Duodenal mucosa (tissue), 2 donors: ENCODE data around the gene B3GNT4.

Experiments
- H3K27ac ChIP-seq: one replicate; pipeline ENCODE4 v1.7.0; 2013; ENCODE audit warnings: low read depth, low read length
- H3K27me3 ChIP-seq, 2 donors: one replicate each; pipeline ENCODE4 v1.7.0; 2013; ENCODE audit warnings: low read length in 2 of 2, control low read depth in 1 of 2; ENCODE audit not compliant: insufficient read depth in 2 of 2, control insufficient read depth in 1 of 2
- H3K36me3 ChIP-seq, 2 donors: one replicate each; pipeline ENCODE4 v1.7.0; 2013; ENCODE audit warnings: low read length in 2 of 2, control low read depth in 1 of 2; ENCODE audit not compliant: insufficient read depth in 2 of 2, control insufficient read depth in 1 of 2
- H3K4me1 ChIP-seq, 2 donors: one replicate each; pipeline ENCODE4 v1.7.0; 2013; ENCODE audit warnings: low read length in 2 of 2, control low read depth in 1 of 2; ENCODE audit not compliant: insufficient read depth in 2 of 2, control insufficient read depth in 1 of 2
- H3K4me3 ChIP-seq, 2 donors: one replicate each; pipeline ENCODE4 v1.7.0; 2013; ENCODE audit warnings: low read length in 2 of 2, low read depth in 1 of 2
- H3K9ac ChIP-seq, 2 donors: one replicate each; pipeline ENCODE4 v1.7.0; 2013; ENCODE audit warnings: low read length in 2 of 2, low read depth in 1 of 2
- H3K9me3 ChIP-seq, 2 donors: one replicate each; pipeline ENCODE4 v1.7.0; 2013; ENCODE audit warnings: low read length in 2 of 2, control low read depth in 1 of 2; ENCODE audit not compliant: control insufficient read depth in 1 of 2

B3GNT4 gene

DNA sequence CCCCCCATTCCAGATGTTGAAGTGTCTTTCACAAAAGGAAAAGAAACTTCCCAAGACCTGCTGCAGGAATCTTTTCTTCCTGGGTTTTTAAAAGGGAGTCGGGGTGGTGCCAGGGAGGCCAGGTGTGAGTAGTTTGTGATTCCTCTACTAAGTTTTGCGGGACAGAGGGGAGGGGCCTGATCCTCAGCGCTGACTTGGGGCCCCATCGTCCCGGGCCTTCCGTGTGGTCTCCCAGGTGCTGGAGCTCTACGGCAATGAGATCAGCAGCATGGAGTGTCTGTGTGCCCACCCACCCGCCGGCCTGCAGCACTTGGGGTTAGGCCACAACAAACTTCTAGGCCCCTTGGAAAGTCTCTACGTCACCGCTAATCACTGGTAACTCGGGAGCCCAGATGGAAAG is 16.0 kb upstream of the B3GNT4 start:
- H3K9ac ChIP-seq, result no peak overlapping the region
- no peak overlapping the region for H3K4me3 ChIP-seq
- H3K27me3 ChIP-seq, result no peaks in the 10 kb centered on the region
- peaks cover 0 to 2% of the 10 kb centered on the region in 2 donors for H3K4me1 ChIP-seq
- no peaks in the 10 kb centered on the region for H3K9me3 ChIP-seq
- no peak overlapping the region for H3K27ac ChIP-seq
- H3K36me3 ChIP-seq, result no peaks in the 10 kb centered on the region

DNA sequence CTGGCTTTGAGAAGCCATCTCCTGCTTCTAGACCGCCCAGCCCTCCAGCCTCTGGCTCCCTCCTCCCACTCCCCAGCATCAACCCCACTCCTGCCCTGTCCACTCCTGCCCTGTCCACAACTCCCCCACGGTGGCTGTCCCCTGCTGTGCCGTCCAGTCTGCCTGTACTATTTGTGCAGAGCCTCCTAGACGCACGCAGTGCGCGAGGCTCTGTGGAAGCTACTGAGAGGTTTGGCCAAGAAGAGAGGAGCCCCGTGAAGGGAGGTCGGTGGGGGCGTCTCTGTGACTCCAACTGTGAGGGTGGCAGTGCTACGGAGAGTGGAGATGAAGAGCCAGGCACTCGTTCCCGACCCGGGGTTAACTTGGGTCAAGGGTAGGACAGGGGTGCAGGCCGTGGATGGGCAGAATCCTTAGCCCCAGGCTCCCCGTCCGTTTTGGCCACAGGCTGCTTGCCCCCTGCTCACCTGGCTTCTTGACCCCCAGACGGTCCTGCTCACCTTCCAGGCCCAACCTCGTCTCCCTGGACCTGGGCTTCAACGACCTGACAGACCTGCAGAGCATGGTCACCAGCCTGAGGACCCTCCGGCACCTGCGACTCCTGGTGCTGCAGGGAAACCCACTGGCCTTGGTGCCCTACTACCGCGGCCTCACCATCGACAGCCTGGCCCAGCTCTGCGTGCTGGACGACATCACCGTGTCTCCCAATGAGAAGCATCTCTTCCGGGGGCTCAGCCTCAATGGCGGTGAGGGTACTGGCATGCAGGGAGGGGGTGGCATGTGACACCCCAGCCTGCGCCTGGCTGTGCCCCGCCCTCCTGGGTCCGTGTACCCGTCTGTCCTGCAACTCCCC is 13.7 kb upstream of the B3GNT4 start:
- Histone ChIP-seq H3K9me3 (no peaks in the 10 kb centered on the region), H3K27me3 (no peaks in the 10 kb centered on the region), H3K27ac (no peak overlapping the region), H3K9ac (no peak overlapping the region), H3K4me1 (no peaks in the 10 kb centered on the region), H3K4me3 (no peak overlapping the region), H3K36me3 (no peaks in the 10 kb centered on the region)

DNA sequence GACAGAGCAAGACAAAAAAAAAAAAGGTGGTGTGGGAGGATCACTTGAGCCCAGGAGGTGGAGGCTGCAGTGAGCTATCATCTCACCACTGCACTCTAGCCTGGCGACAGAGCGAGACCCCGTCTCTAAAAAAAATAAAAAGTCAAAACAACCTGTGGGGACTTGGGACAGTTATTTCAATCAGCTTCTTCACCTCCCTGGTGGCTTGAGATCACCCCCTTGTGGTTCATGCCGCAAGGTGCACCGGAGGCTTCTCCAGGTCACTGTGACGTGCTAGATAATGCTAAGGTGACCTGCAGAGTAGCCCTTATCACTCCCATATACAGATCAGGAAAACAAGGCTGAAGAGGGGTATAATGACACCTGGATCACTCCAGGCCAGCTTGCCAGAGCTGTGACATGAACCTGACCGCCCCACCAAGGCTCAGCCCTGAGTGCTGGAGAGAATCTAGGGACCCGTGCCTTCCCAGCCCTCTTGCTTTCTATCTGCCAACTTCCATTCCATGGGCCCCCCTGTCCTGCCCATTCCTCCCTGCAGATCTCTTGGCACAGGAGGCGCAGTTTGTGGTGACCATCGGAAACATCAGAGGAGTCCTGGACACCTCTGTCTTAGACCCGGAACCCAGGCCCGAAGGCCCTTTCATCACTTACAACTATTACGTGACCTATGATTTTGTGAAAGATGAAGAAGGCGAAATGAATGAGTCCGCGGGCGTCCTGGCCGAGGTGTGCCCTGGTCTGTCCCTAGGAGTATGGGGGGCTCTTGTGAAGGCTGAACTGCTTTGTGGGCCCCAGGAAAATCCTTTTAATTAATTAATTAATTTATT is 12.5 kb upstream of the B3GNT4 start:
- no peak overlapping the region for H3K27ac ChIP-seq
- H3K9ac ChIP-seq, result no peak overlapping the region
- no peaks in the 10 kb centered on the region for H3K27me3 ChIP-seq
- no peaks in the 10 kb centered on the region for H3K4me1 ChIP-seq
- no peaks in the 10 kb centered on the region for H3K9me3 ChIP-seq
- no peaks in the 10 kb centered on the region for H3K36me3 ChIP-seq
- H3K4me3 ChIP-seq, result no peak overlapping the region

DNA sequence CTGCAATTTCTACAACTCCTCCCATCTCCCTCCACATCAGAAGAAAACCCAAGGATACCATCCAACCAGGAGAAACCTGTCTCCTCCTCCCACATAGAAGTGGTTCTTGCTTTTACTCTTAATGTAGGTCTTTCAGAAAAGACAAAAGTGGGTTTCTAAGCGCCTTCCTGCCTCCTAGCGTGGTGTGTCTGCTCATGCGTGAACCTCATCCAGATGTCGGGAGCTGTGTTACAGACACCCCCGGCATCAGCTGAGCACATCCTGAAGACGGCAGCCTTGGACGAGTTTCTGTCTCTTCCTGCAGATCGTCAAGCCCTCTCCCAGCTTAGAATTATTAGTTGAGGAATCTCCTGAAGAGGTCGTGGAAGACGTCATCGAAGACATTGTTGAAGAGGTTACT is 11.1 kb upstream of the B3GNT4 start:
- H3K27me3 ChIP-seq, result no peaks in the 10 kb centered on the region
- no peaks in the 10 kb centered on the region for H3K4me1 ChIP-seq

DNA sequence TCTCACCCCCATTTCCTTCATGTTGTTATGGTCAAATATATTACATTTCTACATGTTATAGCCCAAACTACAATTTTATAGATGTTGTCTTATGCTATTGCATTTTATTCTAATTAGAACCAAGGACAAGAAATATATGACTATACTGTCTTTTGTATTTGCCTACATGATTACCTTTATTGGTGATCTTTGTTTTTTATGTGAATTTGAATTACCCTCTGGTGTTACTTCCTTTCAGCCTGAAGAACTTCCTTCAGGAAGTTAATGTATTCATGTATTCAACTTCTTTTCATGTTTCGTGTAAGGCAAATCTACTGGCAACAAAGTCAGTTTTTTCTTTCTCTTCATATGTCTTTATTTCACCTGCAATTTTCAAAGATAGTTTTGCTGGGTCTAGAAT is 8.7 kb upstream of the B3GNT4 start:
- Histone ChIP-seq H3K27ac (no peak overlapping the region), H3K4me1 (no peaks in the 10 kb centered on the region), H3K36me3 (no peaks in the 10 kb centered on the region), H3K27me3 (peaks cover 0 to 1% of the 10 kb centered on the region in 2 donors), H3K9me3 (no peaks in the 10 kb centered on the region), H3K9ac (no peak overlapping the region), H3K4me3 (no peak overlapping the region)

More for the DNA sequence above, 11.1 kb upstream of the B3GNT4 start:
- no peaks in the 10 kb centered on the region for H3K9me3 ChIP-seq
- H3K9ac ChIP-seq, result no peak overlapping the region
- H3K36me3 ChIP-seq, result no peaks in the 10 kb centered on the region
- H3K4me3 ChIP-seq, result no peak overlapping the region
- H3K27ac ChIP-seq, result no peak overlapping the region

DNA sequence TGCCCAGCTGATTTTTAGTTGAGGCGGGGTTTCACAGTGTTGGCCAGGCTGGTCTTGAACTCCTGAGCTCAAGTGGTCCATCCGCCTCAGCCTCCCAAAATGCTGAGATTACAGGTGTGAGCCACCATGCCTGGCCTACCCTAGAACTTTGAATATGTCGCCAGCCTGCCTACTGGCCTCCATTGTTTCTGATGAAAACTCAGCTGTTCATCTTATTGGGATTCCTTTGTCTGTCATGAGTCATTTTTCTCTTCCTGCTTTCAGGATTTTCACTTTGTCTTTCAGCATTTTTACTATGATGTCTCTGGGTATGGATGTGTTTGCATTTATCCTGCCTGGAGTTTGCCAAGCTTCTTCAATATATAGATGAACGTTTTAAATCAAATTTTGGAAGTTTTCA is 8.1 kb upstream of the B3GNT4 start:
- Histone ChIP-seq H3K9ac (no peak overlapping the region), H3K36me3 (no peaks in the 10 kb centered on the region), H3K4me3 (no peak overlapping the region), H3K4me1 (peaks cover 0 to 1% of the 10 kb centered on the region in 2 donors), H3K27ac (no peak overlapping the region), H3K27me3 (peaks cover 0 to 7% of the 10 kb centered on the region in 2 donors), H3K9me3 (no peaks in the 10 kb centered on the region)

DNA sequence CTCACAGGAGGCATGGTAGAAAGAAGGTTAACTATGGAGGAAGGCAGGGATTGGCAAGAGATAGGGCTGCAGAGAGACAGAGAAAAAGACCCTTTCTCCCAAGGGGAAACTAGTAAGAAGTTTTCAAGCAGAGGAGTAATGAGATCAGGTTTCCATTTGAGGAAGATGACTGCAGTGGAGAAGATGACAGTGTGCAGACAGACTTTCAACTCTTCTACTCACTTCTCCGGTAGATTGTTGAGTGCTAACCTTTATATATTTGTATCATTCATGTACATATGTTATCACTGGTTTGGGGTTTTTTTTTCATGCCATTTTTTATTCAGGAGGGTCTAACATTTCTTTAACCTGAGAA is 5.9 kb upstream of the B3GNT4 start:
- peaks cover 3 to 15% of the 10 kb centered on the region in 2 donors for H3K27me3 ChIP-seq
- no peaks in the 10 kb centered on the region for H3K36me3 ChIP-seq
- no peak overlapping the region for H3K4me3 ChIP-seq
- no peak overlapping the region for H3K27ac ChIP-seq
- H3K4me1 ChIP-seq, result peaks cover 3 to 6% of the 10 kb centered on the region in 2 donors
- no peak overlapping the region for H3K9ac ChIP-seq
- H3K9me3 ChIP-seq, result no peaks in the 10 kb centered on the region

DNA sequence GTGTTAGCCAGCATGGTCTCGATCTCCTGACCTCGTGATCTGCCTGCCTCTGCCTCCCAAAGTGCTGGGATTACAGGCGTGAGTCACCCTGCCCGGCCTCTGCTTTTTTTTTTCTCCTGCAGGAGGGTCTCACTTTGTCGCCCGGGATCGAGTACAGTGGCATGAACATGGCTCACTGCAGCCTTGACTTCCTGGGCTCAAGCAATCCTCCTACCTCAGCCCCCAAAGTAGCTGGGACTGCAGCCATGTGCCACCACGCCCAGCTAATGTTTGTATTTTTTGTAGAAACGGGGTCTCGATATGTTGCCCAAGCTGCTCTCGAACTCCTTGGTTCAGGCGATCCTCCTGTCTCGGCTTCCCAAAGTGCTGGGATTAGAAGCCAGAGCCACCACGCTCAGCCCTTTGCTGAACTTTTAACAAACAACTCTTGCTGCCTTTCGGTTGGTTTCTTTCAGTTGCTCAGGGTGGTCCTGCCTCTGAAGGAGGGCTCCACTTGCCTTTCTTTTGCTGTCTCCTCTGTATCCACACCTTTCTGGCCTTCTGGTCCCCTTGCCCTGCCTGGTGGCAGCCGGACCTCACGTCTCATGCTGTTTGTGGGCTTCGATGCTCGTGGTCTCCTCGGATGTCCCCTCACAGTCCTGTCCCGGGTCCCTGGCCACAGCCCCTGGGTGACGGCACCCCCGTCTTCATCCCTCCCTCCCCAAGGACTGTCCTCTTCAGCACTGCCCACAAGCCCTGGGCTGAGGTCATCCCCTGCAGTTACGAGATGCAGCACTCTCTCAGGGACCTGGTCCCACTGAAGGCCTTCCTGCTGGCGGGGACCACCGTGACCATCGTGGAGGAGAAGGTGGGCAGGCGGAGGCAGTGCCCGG is 3.8 kb upstream of the B3GNT4 start:
- no peak overlapping the region for H3K9ac ChIP-seq
- H3K4me1 ChIP-seq, result peaks cover 3 to 13% of the 10 kb centered on the region in 2 donors
- H3K36me3 ChIP-seq, result no peaks in the 10 kb centered on the region
- no peaks in the 10 kb centered on the region for H3K9me3 ChIP-seq
- H3K27ac ChIP-seq, result no peak overlapping the region
- peaks cover 12 to 21% of the 10 kb centered on the region in 2 donors for H3K27me3 ChIP-seq
- no peak overlapping the region for H3K4me3 ChIP-seq

DNA sequence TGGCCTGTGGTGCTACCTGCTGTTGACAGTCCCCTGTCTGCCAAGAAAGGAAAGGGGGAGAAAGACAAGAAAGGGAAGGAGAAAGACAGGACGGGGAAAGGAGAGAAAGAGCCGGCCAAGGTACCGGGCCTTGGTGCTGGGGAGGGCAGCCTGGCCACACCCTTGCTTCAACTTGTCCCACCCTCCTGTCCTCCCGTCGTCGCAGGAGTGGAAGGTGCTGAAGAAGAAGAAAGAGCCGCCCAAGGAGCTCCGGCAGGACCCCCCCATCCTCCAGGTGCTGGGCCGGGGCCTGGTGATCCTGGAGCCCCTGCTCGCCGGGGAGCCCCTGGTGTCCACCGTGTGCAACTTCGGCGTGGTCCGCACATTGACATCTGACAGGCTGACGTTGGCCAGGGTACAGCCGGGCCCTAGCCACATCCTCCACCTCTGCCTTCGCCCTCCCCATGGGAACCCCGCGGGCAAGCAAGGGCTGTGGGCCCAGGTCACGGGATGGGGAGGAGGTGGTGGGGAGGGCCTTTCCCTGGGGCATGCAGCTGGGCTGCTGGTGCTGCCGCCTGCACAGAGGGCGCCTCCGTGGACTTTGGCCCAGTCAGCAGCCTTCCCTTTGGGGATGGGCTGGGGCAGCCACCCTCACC is 2.9 kb upstream of the B3GNT4 start:
- Histone ChIP-seq H3K9me3 (no peaks in the 10 kb centered on the region), H3K27ac (no peak overlapping the region), H3K4me1 (peaks cover 3 to 13% of the 10 kb centered on the region in 2 donors), H3K36me3 (no peaks in the 10 kb centered on the region), H3K9ac (no peak overlapping the region), H3K27me3 (peaks cover 22 to 31% of the 10 kb centered on the region in 2 donors), H3K4me3 (peak overlapping the region in 1 of 2 donors; percentile 16)
